Spleen (tissue), 7 donors: ENCODE measurements around the gene ACBD5.

Source experiments
- CTCF ChIP-seq, 11 experiments: fragments of 200-600 bp in 7 of 11; fragments of 450-650 bp in 4 of 11; sonication (generic) in 4 of 11; IDR thresholded peaks in 8 of 11; conservative IDR thresholded peaks in 3 of 11; 1 replicate in 7 of 11; 2 replicates in 4 of 11; pipeline versions ENCODE4 v1.4.0 to v1.8.0; 2016 to 2021; ENCODE audit warnings: antibody characterized with exemption in 11 of 11, inconsistent platforms in 4 of 11, mild to moderate bottlenecking in 1 of 11
- POLR2A ChIP-seq, 3 donors: fragments of 450-650 bp; IDR thresholded peaks; one replicate each; pipeline ENCODE4 v1.5.1; 2017; ENCODE audit warnings: antibody characterized with exemption in 3 of 3, mild to moderate bottlenecking in 1 of 3
- POLR2AphosphoS5 ChIP-seq, 3 donors: sonication (generic); formaldehyde crosslinking; IDR thresholded peaks; one replicate each; pipeline ENCODE4 v1.5.1; 2017; ENCODE audit warnings: antibody characterized with exemption in 3 of 3
- donor health status: DM: no; HTN: no; CAD: no; lungs with moderate emphysema.
- donor health status: DM: no; HTN: no; CAD: no.
- donor health status: DM: no; HTN: no; CAD: no.

- TF ChIP-seq POLR2A (IDR thresholded peaks at IDR 0.05) (no peak), POLR2AphosphoS5 (IDR thresholded peaks at IDR 0.05) (no peak), CTCF (IDR thresholded peaks at IDR 0.05 in 8 of 11, conservative IDR thresholded peaks at IDR 0.05 in 3 of 11) (no peak)
Observed at GRCh38 chr10:27153329-27153728, 87.3 kb downstream of the ACBD5 start.
